Measurements from ENCODE around the gene RIOX2.

Gene RIOX2

DNA sequence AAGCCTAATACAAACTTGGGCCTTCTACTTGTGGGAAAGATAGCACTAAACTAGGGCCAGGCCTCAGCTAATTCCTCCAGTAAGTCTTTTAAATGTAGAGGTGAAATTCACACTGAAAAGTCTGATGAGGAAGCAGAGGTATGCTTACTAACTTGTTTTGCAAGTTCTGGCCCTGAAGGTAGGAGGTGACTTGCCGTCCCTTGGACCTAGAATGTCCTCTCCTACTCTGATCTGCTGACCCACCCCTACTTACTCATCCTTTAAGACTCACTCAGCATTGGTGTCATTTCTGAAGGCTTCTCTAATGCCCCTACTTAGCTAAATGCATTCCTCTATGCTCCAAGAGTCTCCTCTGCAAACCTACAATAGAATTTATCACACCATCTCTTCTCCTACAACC, 19.4 kb downstream of the RIOX2 start:
- no peak for TF ChIP-seq CTCF (IDR thresholded peaks at IDR 0.05; ENCODE audit: insufficient read depth, missing control alignments)
- FAIRE-seq (no peak), DNase-seq (ENCODE audit: insufficient read length, low spot score) (no peak)

- no peak for DNase-seq (ENCODE audit: insufficient read length, low spot score)
- FAIRE-seq = no peak
- TF ChIP-seq CTCF (IDR thresholded peaks at IDR 0.05; ENCODE audit: insufficient read depth, missing control alignments) = no peak
These were observed 20.0 kb downstream of the RIOX2 start for GRCh38 chr3:97952280-97952679.

- TF ChIP-seq CTCF (IDR thresholded peaks at IDR 0.05; ENCODE audit: insufficient read depth, missing control alignments) = no peak
- FAIRE-seq = no peak
- DNase-seq (ENCODE audit: insufficient read length, low spot score) = no peak
These were observed 21.9 kb downstream of the RIOX2 start for GRCh38 chr3:97950360-97950759.

- no peak for TF ChIP-seq CTCF (IDR thresholded peaks at IDR 0.05; ENCODE audit: insufficient read depth, missing control alignments)
- FAIRE-seq = no peak
- no peak for DNase-seq (ENCODE audit: insufficient read length, low spot score)
These were observed 22.5 kb downstream of the RIOX2 start for GRCh38 chr3:97949743-97950142.

GRCh38 chr3:97949110-97949485, 23.1 kb downstream of the RIOX2 start:
- TF ChIP-seq CTCF (IDR thresholded peaks at IDR 0.05; ENCODE audit: insufficient read depth, missing control alignments) = no peak
- no peak for FAIRE-seq

GRCh38 chr3:97948351-97949109, 23.7 kb downstream of the RIOX2 start:
- no peak for TF ChIP-seq CTCF (IDR thresholded peaks at IDR 0.05; ENCODE audit: insufficient read depth, missing control alignments)
- DNase-seq (ENCODE audit: insufficient read length, low spot score) (no peak), FAIRE-seq (no peak)

More at GRCh38 chr3:97949110-97949485, 23.1 kb downstream of the RIOX2 start:
- no peak for DNase-seq (ENCODE audit: insufficient read length, low spot score)

DNA sequence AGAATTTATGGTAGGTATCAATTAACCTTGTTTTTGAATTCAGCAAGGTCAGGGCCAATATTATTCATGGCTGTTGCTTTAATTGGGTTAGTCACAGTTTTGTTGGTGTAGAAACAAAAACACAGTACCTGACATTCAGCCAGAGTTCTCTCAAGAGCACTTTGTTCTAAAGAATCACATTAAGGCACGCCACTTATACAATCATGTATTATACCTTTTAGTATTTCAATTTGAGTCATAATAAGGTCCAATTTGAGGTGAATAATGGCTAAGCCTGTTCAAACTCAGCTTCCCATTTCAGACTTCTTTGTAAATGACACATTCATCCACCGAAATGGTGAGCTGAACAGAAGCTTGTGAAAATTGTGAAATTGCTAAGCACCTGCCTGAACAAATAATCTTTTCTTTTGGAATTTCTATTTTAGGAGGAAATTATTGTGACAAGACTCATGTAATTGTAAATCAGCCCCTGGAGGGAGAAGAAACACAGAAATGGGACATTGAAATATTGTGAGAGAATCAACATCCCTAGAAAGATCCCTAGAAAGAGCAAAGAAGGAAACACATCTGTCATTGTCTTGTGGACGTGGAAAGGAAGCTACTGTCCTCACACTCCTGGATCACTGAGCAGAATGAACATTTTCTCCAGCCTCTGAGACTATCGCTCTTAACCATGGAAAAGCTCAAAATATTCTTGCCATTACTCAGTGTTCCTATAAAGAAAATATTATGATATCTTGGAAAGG, 29.3 kb downstream of the RIOX2 start:
- DNase-seq (ENCODE audit: insufficient read length, low spot score) = no peak
- TF ChIP-seq CTCF (IDR thresholded peaks at IDR 0.05; ENCODE audit: insufficient read depth, missing control alignments) = no peak
- no peak for FAIRE-seq
